IMR-90 (cell line): ENCODE measurements around the gene SORL1.

Source experiments
- POLR2A ChIP-seq: IDR thresholded peaks from 2 replicates; pipeline ENCODE4 v1.6.1; 2012; ENCODE audit warnings: mild to moderate bottlenecking, low read depth, low read length
- TF ChIP-seq, protein P1 (sequence below): fragments of 150-350 bp; IDR thresholded peaks from 2 replicates; pipeline ENCODE4 v1.6.1; 2016; ENCODE audit warnings: low read depth, mild to moderate bottlenecking, low read length, moderate library complexity, borderline replicate concordance
- TF ChIP-seq, protein P2 (sequence below): conservative IDR thresholded peaks from 2 replicates; pipeline ENCODE4 v1.5.1; 2012; ENCODE audit warnings: mild to moderate bottlenecking, low read depth, low read length, improper control_type of control experiment

DNA sequence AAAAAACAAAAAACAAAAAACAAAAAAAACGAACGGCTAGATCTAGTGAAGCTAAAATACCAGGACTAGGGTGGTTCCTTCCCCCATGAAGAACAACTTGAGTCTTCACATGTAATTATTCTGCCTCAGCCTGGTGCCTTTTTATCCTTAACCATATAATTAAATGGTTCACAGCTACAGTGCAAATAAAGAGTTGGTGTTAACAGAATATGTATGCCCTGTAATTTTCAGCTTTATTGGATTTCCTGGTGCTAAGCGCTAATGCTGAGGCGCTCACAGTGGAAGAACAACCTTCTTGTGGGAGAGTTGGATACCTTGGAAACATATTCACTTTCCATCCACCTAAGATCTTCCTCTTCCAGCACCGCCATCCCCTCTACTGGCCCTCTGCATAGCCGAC is 159.1 kb downstream of the SORL1 start:
- TF ChIP-seq POLR2A: no peak
- TF ChIP-seq, protein P1, sequence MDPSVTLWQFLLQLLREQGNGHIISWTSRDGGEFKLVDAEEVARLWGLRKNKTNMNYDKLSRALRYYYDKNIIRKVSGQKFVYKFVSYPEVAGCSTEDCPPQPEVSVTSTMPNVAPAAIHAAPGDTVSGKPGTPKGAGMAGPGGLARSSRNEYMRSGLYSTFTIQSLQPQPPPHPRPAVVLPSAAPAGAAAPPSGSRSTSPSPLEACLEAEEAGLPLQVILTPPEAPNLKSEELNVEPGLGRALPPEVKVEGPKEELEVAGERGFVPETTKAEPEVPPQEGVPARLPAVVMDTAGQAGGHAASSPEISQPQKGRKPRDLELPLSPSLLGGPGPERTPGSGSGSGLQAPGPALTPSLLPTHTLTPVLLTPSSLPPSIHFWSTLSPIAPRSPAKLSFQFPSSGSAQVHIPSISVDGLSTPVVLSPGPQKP: no peak
- TF ChIP-seq, protein P2, sequence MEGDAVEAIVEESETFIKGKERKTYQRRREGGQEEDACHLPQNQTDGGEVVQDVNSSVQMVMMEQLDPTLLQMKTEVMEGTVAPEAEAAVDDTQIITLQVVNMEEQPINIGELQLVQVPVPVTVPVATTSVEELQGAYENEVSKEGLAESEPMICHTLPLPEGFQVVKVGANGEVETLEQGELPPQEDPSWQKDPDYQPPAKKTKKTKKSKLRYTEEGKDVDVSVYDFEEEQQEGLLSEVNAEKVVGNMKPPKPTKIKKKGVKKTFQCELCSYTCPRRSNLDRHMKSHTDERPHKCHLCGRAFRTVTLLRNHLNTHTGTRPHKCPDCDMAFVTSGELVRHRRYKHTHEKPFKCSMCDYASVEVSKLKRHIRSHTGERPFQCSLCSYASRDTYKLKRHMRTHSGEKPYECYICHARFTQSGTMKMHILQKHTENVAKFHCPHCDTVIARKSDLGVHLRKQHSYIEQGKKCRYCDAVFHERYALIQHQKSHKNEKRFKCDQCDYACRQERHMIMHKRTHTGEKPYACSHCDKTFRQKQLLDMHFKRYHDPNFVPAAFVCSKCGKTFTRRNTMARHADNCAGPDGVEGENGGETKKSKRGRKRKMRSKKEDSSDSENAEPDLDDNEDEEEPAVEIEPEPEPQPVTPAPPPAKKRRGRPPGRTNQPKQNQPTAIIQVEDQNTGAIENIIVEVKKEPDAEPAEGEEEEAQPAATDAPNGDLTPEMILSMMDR: no peak
